ENCODE measurements around the gene LCLAT1.
"Not testable (repeated sequence)": the region's sequence is repeated elsewhere in the genome, so short reads cannot be mapped to it uniquely, and the experiment has no call there.

The LCLAT1 gene

GRCh38 chr2:30456106-30456505 lies 9.1 kb downstream of the LCLAT1 start:
- no peak for DNase-seq

GRCh38 chr2:30456579-30456978 lies 9.5 kb downstream of the LCLAT1 start:
- no peak for DNase-seq

GRCh38 chr2:30457296-30457695 lies 10.2 kb downstream of the LCLAT1 start:
- no peak for DNase-seq

- no peak for DNase-seq
Observed at GRCh38 chr2:30459140-30459539, 12.1 kb downstream of the LCLAT1 start.

- no peak for DNase-seq
Observed at GRCh38 chr2:30462131-30462857, 15.2 kb downstream of the LCLAT1 start.

- no peak for DNase-seq
Observed at GRCh38 chr2:30463535-30463934, 16.5 kb downstream of the LCLAT1 start.

GRCh38 chr2:30464544-30465170 lies 17.6 kb downstream of the LCLAT1 start:
- no peak for DNase-seq

GRCh38 chr2:30465171-30465545 lies 18.1 kb downstream of the LCLAT1 start:
- no peak for DNase-seq

GRCh38 chr2:30466216-30466615 lies 19.2 kb downstream of the LCLAT1 start:
- DNase-seq, result no peak

- not testable (repeated sequence) for DNase-seq
Observed at GRCh38 chr2:30467062-30467826, 20.2 kb downstream of the LCLAT1 start.

GRCh38 chr2:30470426-30470825 lies 23.4 kb downstream of the LCLAT1 start:
- no peak for DNase-seq

GRCh38 chr2:30472326-30472725 lies 25.3 kb downstream of the LCLAT1 start:
- no peak for DNase-seq

- DNase-seq, result no peak
Observed at GRCh38 chr2:30475542-30475941, 28.5 kb downstream of the LCLAT1 start.

GRCh38 chr2:30476636-30477035 lies 29.6 kb downstream of the LCLAT1 start:
- no peak for DNase-seq

GRCh38 chr2:30480703-30481322 lies 33.8 kb downstream of the LCLAT1 start:
- DNase-seq, result no peak

- DNase-seq, result no peak
Observed at GRCh38 chr2:30481323-30481800, 34.3 kb downstream of the LCLAT1 start.

GRCh38 chr2:30482011-30482410 lies 35.0 kb downstream of the LCLAT1 start:
- DNase-seq, result no peak

- DNase-seq, result no peak
Observed at GRCh38 chr2:30484145-30484544, 37.1 kb downstream of the LCLAT1 start.

GRCh38 chr2:30484995-30485394 lies 37.9 kb downstream of the LCLAT1 start:
- no peak for DNase-seq

GRCh38 chr2:30486655-30487054 lies 39.6 kb downstream of the LCLAT1 start:
- DNase-seq, result no peak

- DNase-seq, result no peak
Observed at GRCh38 chr2:30487603-30488002, 40.6 kb downstream of the LCLAT1 start.

GRCh38 chr2:30488012-30488659 lies 41.1 kb downstream of the LCLAT1 start:
- no peak for DNase-seq

GRCh38 chr2:30491225-30491624 lies 44.2 kb downstream of the LCLAT1 start:
- no peak for DNase-seq
